Endodermal cell (in vitro differentiated cells): ENCODE results near the gene TNFRSF1B. TPM values are rescaled to one million over a fixed set of nuclear protein-coding genes. Genes with fewer than 3 reads are reported as not detected.
"Not testable (repeated sequence)": the region's sequence is repeated elsewhere in the genome, so short reads cannot be mapped to it uniquely, and the experiment has no call there.

Source experiments
- DNase-seq: peaks from one replicate; pipeline ENCODE4 v3.0.0-alpha.2; 2017
- H3K27ac ChIP-seq: 2 replicates; pipeline ENCODE4 v1.5.1; 2013; ENCODE audit warnings: mild to moderate bottlenecking, low read depth, low read length, moderate library complexity
- H3K27me3 ChIP-seq: 2 replicates; pipeline ENCODE4 v1.6.1; 2013; ENCODE audit warnings: mild to moderate bottlenecking, low read length, moderate library complexity; ENCODE audit not compliant: insufficient read depth, control insufficient read depth, poor library complexity, severe bottlenecking
- H3K36me3 ChIP-seq: 2 replicates; pipeline ENCODE4 v1.7.0; 2013; ENCODE audit warnings: mild to moderate bottlenecking, low read length, moderate library complexity; ENCODE audit not compliant: control insufficient read depth, insufficient read depth
- H3K4me1 ChIP-seq: one replicate; pipeline ENCODE4 v1.7.0; 2013; ENCODE audit warnings: low read length; ENCODE audit not compliant: control insufficient read depth, insufficient read depth
- H3K4me3 ChIP-seq: 2 replicates; pipeline ENCODE4 v1.5.1; 2013; ENCODE audit warnings: mild to moderate bottlenecking, low read length, moderate library complexity
- H3K9ac ChIP-seq: 2 replicates; pipeline ENCODE4 v1.6.1; 2013; ENCODE audit warnings: mild to moderate bottlenecking, low read length, moderate library complexity; ENCODE audit not compliant: poor library complexity, severe bottlenecking; ENCODE audit errors: extremely low read depth
- H3K9me3 ChIP-seq: 2 replicates; pipeline ENCODE4 v1.6.1; 2013; ENCODE audit warnings: mild to moderate bottlenecking, low read length, moderate library complexity; ENCODE audit not compliant: control insufficient read depth
- H3K27ac Mint-ChIP-seq: 2 replicates; pipeline ENCODE4 v1.8.0; 2020; ENCODE audit warnings: mixed read lengths
- H3K27me3 Mint-ChIP-seq: 2 replicates; pipeline ENCODE4 v1.8.0; 2021; ENCODE audit warnings: mild to moderate bottlenecking, mixed read lengths; ENCODE audit not compliant: insufficient read depth
- H3K36me3 Mint-ChIP-seq: 2 replicates; pipeline ENCODE4 v1.8.0; 2020; ENCODE audit warnings: low read depth, mixed read lengths
- H3K4me1 Mint-ChIP-seq: 2 replicates; pipeline ENCODE4 v1.8.0; 2020; ENCODE audit warnings: mixed read lengths
- H3K4me3 Mint-ChIP-seq: 2 replicates; pipeline ENCODE4 v1.8.0; 2020; ENCODE audit warnings: mild to moderate bottlenecking, moderate library complexity, mixed read lengths
- H3K9me3 Mint-ChIP-seq: 2 replicates; pipeline ENCODE4 v1.8.0; 2020; ENCODE audit warnings: mild to moderate bottlenecking, mixed read lengths
- CTCF ChIP-seq: fragments of 200-600 bp; sonication (generic); conservative IDR thresholded peaks from 2 replicates; pipeline ENCODE4 v1.5.0; 2021; ENCODE audit warnings: antibody characterized with exemption, mild to moderate bottlenecking
- WGBS, 2 experiments: methylation state at CpG; one replicate each; pipeline versions ENCODE4 v1.1.5 to v1.1.7; 2013; ENCODE audit warnings: missing lambda C conversion rate in 2 of 2, mixed read lengths in 1 of 2; ENCODE audit not compliant: insufficient coverage in 1 of 2, insufficient read length in 1 of 2; 5-methylcytosine and 5-hydroxymethylcytosine counted together
- total RNA-seq, 2 donors: library from RNA; stranded (reverse); fragmentation: NEBNext Ultra II Directional in 1 of 2; extraction: Animal tissue kit (Norgen Biotek cat#: 25700) in 1 of 2; gene quantifications; 2 replicates in 1 of 2; 3 replicates in 1 of 2; pipeline ENCODE4 v1.2.1, GENCODE V29; 2021

TNFRSF1B gene
- total RNA-seq, 2 donors from 2014 or later = 0.24 to 0.40 TPM

- Histone ChIP-seq H3K9ac (no peak overlapping the region), H3K4me3 (no peak overlapping the region), H3K4me1 (no peaks in the 10 kb centered on the region), H3K9me3 (peaks cover 28% of the 10 kb centered on the region), H3K27ac (no peak overlapping the region), H3K36me3 (no peaks in the 10 kb centered on the region), H3K27me3 (no peaks in the 10 kb centered on the region)
- Mint-ChIP-seq H3K4me3 (no peak overlapping the region), H3K27ac (no peak overlapping the region), H3K27me3 (peaks cover 11% of the 10 kb centered on the region), H3K36me3 (no peaks in the 10 kb centered on the region), H3K9me3 (peaks cover 52% of the 10 kb centered on the region), H3K4me1 (peaks cover 4% of the 10 kb centered on the region)
- WGBS, 2 experiments = 58 to 85% methylated on average over 2 of the region's 2 CpGs
- no peak for DNase-seq
- no peak for TF ChIP-seq CTCF
Measured at GRCh38 chr1:12220890-12221289, 54.1 kb downstream of the TNFRSF1B start.

GRCh38 chr1:12222700-12223099, 55.9 kb downstream of the TNFRSF1B start:
- not testable (repeated sequence) for H3K4me3 Mint-ChIP-seq, H3K27me3 Mint-ChIP-seq, H3K27me3 ChIP-seq, H3K9ac ChIP-seq, H3K27ac ChIP-seq, H3K36me3 ChIP-seq, H3K36me3 Mint-ChIP-seq, H3K4me3 ChIP-seq, H3K4me1 ChIP-seq, H3K4me1 Mint-ChIP-seq, DNase-seq, H3K27ac Mint-ChIP-seq
- peaks cover 23% of the 10 kb centered on the region for H3K9me3 ChIP-seq
- H3K9me3 Mint-ChIP-seq = peaks cover 39% of the 10 kb centered on the region
- WGBS, 2 experiments = 100% methylated on average over 1 of the region's 1 CpG

- not testable (repeated sequence) for DNase-seq, H3K4me1 Mint-ChIP-seq, H3K4me3 Mint-ChIP-seq, H3K27ac ChIP-seq, H3K4me1 ChIP-seq, H3K9ac ChIP-seq, H3K27me3 ChIP-seq, H3K27ac Mint-ChIP-seq, H3K4me3 ChIP-seq, H3K27me3 Mint-ChIP-seq, H3K36me3 ChIP-seq, H3K36me3 Mint-ChIP-seq
- H3K9me3 Mint-ChIP-seq = peaks cover 37% of the 10 kb centered on the region
- H3K9me3 ChIP-seq = peaks cover 22% of the 10 kb centered on the region
- WGBS, 2 experiments = 89 to 91% methylated on average over 3 to 6 of the region's 6 CpGs
Measured at GRCh38 chr1:12224092-12224491, 57.3 kb downstream of the TNFRSF1B start.

GRCh38 chr1:12228979-12229378, 62.2 kb downstream of the TNFRSF1B start:
- H3K4me1 ChIP-seq = no peaks in the 10 kb centered on the region
- no peak for DNase-seq
- H3K36me3 Mint-ChIP-seq = no peaks in the 10 kb centered on the region
- no peaks in the 10 kb centered on the region for H3K36me3 ChIP-seq
- 86 to 95% methylated on average over 4 to 7 of the region's 7 CpGs for WGBS, 2 experiments
- H3K9ac ChIP-seq = no peak overlapping the region
- TF ChIP-seq CTCF = no peak
- peaks cover 5% of the 10 kb centered on the region for H3K27me3 Mint-ChIP-seq
- H3K27ac Mint-ChIP-seq = no peak overlapping the region
- no peak overlapping the region for H3K4me3 ChIP-seq
- H3K4me3 Mint-ChIP-seq = peak overlapping the region; percentile 80
- no peak overlapping the region for H3K27ac ChIP-seq
- no peaks in the 10 kb centered on the region for H3K27me3 ChIP-seq
- peaks cover 4% of the 10 kb centered on the region for H3K4me1 Mint-ChIP-seq
- no peaks in the 10 kb centered on the region for H3K9me3 ChIP-seq
- H3K9me3 Mint-ChIP-seq = peaks cover 10% of the 10 kb centered on the region
